Psoas muscle (tissue), 8 donors: Measurements from ENCODE around the gene VWC2L. TPM values are rescaled to one million over a fixed set of nuclear protein-coding genes. Genes with fewer than 3 reads are reported as not detected.

Experiments
- ATAC-seq, 4 donors: fragments of 200-7000 bp; cut with Tn5 transposase; one replicate each; pipeline ENCODE4 v1.9.1; 2020; ENCODE audit warnings: moderate library complexity in 3 of 4, mild to moderate bottlenecking in 2 of 4
- DNase-seq, 2 donors: peaks; one replicate each; pipeline ENCODE4 v3.0.0-alpha.2; 2020
- H3K27ac ChIP-seq: fragments of 200-600 bp; one replicate; pipeline ENCODE4 v1.8.0; 2022
- H3K27me3 ChIP-seq, 3 donors: fragments of 200-600 bp in 1 of 3; one replicate each; pipeline versions ENCODE4 v1.6.1 to v1.8.0; 2013 to 2022; ENCODE audit warnings: low read length in 2 of 3, mild to moderate bottlenecking in 2 of 3, moderate library complexity in 1 of 3; ENCODE audit not compliant: insufficient read depth in 3 of 3
- H3K36me3 ChIP-seq, 2 donors: fragments of 200-600 bp in 1 of 2; one replicate each; pipeline versions ENCODE4 v1.6.1 to v1.8.0; 2013 to 2022; ENCODE audit warnings: low read depth in 1 of 2, mild to moderate bottlenecking in 1 of 2, moderate library complexity in 1 of 2; ENCODE audit not compliant: insufficient read depth in 1 of 2
- H3K4me1 ChIP-seq: fragments of 200-600 bp; one replicate; pipeline ENCODE4 v1.8.0; 2022
- H3K4me3 ChIP-seq: fragments of 200-600 bp; one replicate; pipeline ENCODE4 v1.8.0; 2022; ENCODE audit warnings: mild to moderate bottlenecking
- H3K9me3 ChIP-seq: fragments of 200-600 bp; one replicate; pipeline ENCODE4 v1.8.0; 2022
- WGBS, 3 donors: extraction: QIAGEN DNeasy Blood & Tissue Kit; methylation state at CpG; one replicate each; pipeline versions ENCODE4 v1.1.6 to v1.1.7; 2013; 5-methylcytosine and 5-hydroxymethylcytosine counted together
- intact Hi-C, 2 donors: fragments of 100-400 bp; cut with DNase I; formaldehyde crosslinking; loops; one replicate each; pipeline versions ENCODE4 v1.11.0 to v1.14.2; 2022
- polyA plus RNA-seq, 3 donors: library from polyadenylated mRNA; stranded (reverse); fragments of 200-250 nt; gene quantifications; one replicate each; pipeline ENCODE4 v1.2.3, GENCODE V29; 2013
- total RNA-seq, 4 donors: library from RNA; stranded (reverse); fragmentation: NEBNext Ultra II Directional in 2 of 4; extraction: Animal tissue kit (Norgen Biotek cat#: 25700) in 2 of 4; gene quantifications; one replicate each; pipeline versions ENCODE4 v1.2.1 to v1.2.4, GENCODE V29; 2021 to 2023
- TF ChIP-seq, protein P1 (sequence below): fragments of 200-600 bp; IDR thresholded peaks from one replicate; pipeline ENCODE4 v1.8.0; 2022; ENCODE audit warnings: antibody characterized with exemption
- donor health status: healthy with polysubstance abuse.
- donor health status: DM: no; HTN: no; CAD: no; lungs with moderate emphysema.
- donor health status: Bipolar disorder and iron deficiency.
- donor health status: healthy.
- donor health status: DM: yes; HTN: yes; CAD: no.
- donor health status: DM: no; HTN: no; CAD: no.
- donor health status: DM: no; HTN: no; CAD: no.
- donor health status: DM: yes; HTN: yes; CAD: no.

The VWC2L gene
- total and polyA plus RNA-seq, 7 donors = 0.04 to 0.87 (median 0.51) TPM; not detected in 4

DNA sequence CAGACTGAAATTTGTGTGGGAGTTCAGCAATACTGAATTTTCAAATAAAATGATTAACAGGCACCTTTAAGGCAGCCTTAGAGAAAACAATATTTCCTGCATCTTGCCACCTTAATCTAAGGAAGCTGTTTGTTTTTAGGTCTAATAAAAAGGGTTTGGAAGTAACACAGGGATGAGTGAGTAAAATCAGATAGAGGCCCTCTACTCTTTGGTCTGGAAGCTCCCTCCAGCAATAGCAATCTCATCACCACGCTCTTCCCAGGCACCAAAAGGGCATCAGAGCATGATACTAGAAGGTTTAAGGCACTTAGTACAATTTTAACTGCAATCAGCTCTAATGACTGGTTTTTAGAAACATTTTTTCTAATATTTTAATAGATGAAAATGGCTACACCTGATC lies 155.6 kb downstream of the VWC2L start:
- Histone ChIP-seq H3K4me1 (no peaks in the 10 kb centered on the region), H3K27me3 (no peaks in the 10 kb centered on the region), H3K27ac (no peak overlapping the region), H3K4me3 (no peak overlapping the region), H3K9me3 (peaks cover 5% of the 10 kb centered on the region), H3K36me3 (no peaks in the 10 kb centered on the region)
- DNase-seq (no peak), ATAC-seq (no peak)
- TF ChIP-seq, protein P1, sequence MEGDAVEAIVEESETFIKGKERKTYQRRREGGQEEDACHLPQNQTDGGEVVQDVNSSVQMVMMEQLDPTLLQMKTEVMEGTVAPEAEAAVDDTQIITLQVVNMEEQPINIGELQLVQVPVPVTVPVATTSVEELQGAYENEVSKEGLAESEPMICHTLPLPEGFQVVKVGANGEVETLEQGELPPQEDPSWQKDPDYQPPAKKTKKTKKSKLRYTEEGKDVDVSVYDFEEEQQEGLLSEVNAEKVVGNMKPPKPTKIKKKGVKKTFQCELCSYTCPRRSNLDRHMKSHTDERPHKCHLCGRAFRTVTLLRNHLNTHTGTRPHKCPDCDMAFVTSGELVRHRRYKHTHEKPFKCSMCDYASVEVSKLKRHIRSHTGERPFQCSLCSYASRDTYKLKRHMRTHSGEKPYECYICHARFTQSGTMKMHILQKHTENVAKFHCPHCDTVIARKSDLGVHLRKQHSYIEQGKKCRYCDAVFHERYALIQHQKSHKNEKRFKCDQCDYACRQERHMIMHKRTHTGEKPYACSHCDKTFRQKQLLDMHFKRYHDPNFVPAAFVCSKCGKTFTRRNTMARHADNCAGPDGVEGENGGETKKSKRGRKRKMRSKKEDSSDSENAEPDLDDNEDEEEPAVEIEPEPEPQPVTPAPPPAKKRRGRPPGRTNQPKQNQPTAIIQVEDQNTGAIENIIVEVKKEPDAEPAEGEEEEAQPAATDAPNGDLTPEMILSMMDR = no peak
- 60 to 69% (median 63%) methylated on average over 1 of the region's 1 CpG for WGBS, 3 donors
- intact Hi-C loops = no loop called here

DNA sequence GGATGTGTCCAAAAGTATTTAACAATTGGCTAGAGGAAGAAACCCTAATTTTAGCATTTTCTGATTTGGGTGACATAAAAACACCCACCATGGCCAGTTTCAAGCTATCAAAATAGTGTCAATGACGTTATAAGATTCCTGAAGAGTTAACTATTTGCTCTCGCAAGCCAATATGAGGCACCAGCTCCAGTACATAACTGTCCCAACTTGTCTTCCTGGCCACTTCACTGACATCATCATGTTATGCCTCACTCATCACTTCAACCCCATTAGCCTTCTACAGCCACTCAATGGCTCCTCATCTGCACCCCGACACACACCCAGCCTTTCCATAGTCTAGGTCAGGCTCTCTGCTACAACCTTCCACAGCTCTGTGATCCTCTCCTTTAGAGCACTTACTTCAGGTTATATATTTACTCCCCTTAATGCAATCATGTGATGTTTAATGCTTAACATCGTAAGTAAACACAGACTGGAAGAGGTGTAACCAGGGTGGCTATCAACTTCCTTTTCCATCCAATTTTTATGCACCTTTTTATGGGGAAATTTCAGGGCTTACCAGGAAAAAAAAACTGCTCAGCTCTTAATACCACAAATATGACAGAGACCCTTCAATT lies 158.7 kb downstream of the VWC2L start:
- Histone ChIP-seq H3K27me3 (no peaks in the 10 kb centered on the region), H3K4me3 (no peak overlapping the region), H3K4me1 (no peaks in the 10 kb centered on the region), H3K36me3 (no peaks in the 10 kb centered on the region), H3K9me3 (no peaks in the 10 kb centered on the region), H3K27ac (no peak overlapping the region)
- DNase-seq = no peak
- TF ChIP-seq, protein P1 = no peak
- no peak for ATAC-seq
- whole genome bisulfite sequencing, 3 donors = 76 to 78% (median 76%) methylated on average over 4 of the region's 4 CpGs
- intact Hi-C loops = no loop called here

DNA sequence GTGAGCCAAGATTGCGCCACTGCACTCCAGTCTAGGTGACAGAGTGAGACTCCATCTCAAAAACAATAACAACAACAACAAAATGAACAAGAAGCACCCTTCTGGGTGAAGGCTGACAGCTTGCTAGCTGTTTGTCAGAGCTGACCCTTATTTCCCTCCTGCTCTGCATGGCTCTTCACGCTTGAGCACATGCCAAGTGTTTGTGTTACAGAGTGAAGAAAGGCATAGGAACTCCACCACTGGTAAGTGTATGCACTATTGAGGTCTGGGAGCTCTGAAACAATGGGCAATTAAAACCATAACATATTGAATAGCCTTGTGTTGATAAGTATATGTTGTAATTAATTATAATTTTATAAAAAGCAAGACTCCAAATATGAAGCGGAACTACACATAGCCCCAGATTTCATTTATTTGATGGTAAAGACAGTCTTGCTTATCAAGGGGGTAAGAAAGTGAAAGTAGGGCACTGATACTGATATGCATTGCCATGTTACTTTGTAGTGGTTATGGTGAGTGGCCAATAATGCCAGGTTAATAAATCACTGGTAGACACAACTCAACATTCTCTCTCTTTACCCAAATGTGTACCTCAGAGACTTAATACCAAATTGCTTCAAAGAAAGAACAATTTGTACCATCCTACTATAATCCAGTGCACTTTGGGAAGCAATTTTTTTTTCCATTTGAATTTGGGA lies 163.4 kb downstream of the VWC2L start:
- ATAC-seq (no peak), DNase-seq (no peak)
- no peak overlapping the region for H3K27ac ChIP-seq
- no peaks in the 10 kb centered on the region for H3K4me1 ChIP-seq
- H3K4me3 ChIP-seq = no peak overlapping the region
- H3K27me3 ChIP-seq = no peaks in the 10 kb centered on the region
- 87 to 91% (median 89%) methylated on average over 3 of the region's 3 CpGs for WGBS, 3 donors
- H3K9me3 ChIP-seq = no peaks in the 10 kb centered on the region
- TF ChIP-seq, protein P1 = no peak
- intact Hi-C loops = no loop called here
- no peaks in the 10 kb centered on the region for H3K36me3 ChIP-seq

DNA sequence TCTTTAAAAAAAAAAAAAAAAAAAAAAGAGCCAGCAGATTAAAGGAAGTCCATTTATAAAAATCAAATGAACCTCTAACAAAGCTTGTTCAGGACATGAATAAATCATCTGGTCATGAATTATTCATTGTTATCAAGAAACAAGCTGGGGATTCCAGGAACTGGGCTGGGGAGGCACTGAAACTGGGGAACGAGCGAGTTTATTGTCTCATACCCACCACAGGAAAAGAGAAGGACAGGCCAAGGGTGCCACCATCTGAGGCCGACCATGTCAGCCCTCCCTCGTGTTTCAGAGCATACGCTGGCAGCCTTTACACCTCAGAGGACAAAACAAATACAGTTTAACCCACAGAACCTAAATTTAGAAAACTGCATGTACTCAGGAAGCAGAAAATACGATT lies 164.2 kb downstream of the VWC2L start:
- TF ChIP-seq, protein P1 = no peak

More for the DNA sequence above, 164.2 kb downstream of the VWC2L start:
- WGBS, 3 donors = 54 to 59% (median 58%) methylated on average over 6 of the region's 6 CpGs
- ATAC-seq = no peak
- Histone ChIP-seq H3K36me3 (no peaks in the 10 kb centered on the region), H3K9me3 (no peaks in the 10 kb centered on the region), H3K4me3 (no peak overlapping the region), H3K27me3 (no peaks in the 10 kb centered on the region), H3K4me1 (no peaks in the 10 kb centered on the region), H3K27ac (no peak overlapping the region)
- DNase-seq = no peak
- intact Hi-C loops = no loop called here
